AG10803 (cell line): ENCODE measurements around the gene ACO2.
A peak's percentile ranks its signal among the peaks of the same experiment; 100 is the strongest.

ENCODE experiments used
- DNase-seq: peaks from one replicate; pipeline ENCODE4 v3.0.0; 2010; ENCODE audit warnings: low read depth
- H3K4me3 ChIP-seq: 2 replicates; pipeline ENCODE4 v1.5.1; 2011; ENCODE audit warnings: mild to moderate bottlenecking, low read length, control low read depth
- CTCF ChIP-seq: conservative IDR thresholded peaks from 2 replicates; pipeline ENCODE4 v1.5.1; 2011; ENCODE audit warnings: mild to moderate bottlenecking, low read length, control low read depth, inconsistent platforms

Gene ACO2

GRCh38 chr22:41487037-41487935, 18.4 kb downstream of the ACO2 start:
- H3K4me3 ChIP-seq: no peak overlapping the region
- TF ChIP-seq CTCF: no peak
- no peak for DNase-seq

DNA sequence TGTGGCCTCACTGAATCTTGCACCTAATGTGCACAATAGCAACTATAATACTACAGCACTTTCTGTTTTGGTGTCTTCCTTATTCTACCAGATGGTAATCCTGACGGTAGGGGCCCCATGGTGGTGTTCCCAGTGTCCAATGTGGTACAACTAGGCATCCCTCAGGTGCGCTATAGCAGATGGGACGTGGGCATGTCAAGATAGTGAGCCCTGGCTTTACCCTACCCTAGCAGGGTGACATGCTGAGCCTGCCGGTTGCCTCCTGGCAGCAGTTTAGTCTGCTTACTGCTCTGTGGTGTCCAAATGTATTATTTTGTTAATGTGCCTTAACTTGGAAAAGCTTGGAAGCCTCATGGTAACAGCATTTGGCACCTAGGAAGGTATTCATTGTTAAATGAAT, 19.2 kb downstream of the ACO2 start:
- no peak for TF ChIP-seq CTCF
- no peak overlapping the region for H3K4me3 ChIP-seq
- no peak for DNase-seq

DNA sequence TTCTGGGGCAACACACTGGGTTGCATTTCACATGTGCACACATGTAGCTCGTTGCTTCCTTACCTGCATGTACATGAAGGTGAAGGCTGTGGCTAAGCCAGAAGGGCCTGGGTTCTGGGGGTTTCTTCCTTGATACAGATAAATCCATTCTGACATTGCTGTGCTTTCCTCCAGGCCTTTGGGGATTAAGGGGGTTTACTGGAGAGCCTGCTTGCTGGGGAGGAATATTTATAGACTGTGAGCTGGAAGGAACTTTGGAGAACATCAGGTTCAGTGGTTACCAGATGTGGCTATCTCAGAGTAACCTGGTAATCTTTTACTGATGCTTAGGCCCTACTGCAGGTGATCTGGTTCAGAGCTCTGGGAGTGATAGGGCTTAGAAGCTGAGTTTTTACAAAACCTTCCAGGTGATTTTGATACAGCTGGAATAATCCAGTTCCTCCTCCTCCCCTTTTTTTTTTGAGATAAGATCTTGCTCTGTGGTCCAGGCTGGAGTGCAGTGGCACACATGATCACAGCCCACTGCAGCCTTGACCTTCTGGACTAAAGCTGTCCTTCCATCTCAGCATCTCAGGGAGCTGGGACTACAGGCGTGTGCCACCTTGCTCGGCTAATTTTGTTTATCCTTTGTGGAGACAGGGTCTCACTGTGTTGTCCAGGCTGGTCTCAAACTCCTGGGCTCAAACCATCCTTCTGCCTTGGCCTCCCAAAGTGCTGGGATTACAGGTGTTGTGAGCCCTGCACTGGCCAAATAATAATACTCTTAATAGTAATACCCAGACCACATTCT, 19.9 kb downstream of the ACO2 start:
- no peak for TF ChIP-seq CTCF
- no peak overlapping the region for H3K4me3 ChIP-seq
- no peak for DNase-seq

DNA sequence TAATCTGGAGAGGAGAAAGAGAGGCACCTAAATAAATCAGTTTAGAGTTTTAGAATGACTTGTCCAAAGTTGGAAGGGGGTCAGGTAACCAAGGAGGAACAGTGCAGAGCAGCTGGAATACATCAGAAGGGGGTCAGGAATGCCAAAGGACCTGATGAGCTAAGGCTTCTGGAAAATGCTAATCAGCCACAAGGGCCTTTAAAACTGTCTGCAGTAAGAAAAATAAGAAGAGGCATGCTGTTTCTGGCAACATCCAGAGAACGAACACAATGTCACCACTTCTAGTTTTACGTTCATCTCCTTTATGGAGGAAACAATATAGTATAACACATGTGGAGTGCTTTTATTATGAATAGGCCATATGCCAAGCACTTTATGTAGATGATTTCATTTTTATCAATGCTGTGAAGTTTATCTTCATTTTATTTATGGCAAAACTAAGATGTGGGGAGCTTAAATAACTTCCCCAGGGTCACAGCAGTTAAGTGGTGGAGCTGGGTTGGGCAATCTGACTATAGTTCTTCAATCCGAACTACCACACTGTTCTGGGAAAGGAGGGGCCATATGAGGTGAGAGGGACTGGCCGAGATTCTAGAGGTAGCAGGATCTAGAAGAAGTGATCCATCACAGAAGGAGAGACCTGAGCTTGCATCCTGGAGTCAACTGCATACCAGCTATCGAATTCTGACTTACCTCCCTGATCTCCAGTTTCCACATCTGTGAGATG, 22.6 kb downstream of the ACO2 start:
- TF ChIP-seq CTCF: no peak

DNA sequence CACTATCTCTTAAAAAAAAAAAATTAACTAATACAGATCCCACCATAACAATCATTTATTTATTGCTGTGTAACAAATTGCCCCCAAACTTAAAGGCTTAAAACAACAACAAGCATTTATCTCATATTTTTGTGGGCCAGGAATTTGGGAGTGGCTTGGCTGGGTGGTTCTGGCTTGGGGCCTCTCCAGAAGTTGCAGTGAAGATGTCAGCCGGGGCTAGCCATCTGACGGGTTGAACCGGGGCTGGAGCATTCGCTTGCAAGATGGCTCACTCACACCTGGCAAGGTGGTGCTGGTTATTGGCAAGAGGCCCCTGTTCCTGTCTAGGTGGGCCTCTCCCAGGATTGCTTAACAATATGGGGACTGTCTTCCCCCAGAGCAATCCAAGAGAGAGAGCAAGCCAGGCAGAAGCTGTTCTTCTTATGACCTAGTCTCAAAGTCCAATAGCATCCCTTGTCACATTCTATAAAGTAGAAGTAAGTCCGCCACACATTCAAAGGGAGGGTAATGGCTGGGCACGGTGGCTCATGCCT, 29.5 kb downstream of the ACO2 start:
- no peak overlapping the region for H3K4me3 ChIP-seq
- no peak for TF ChIP-seq CTCF
- peak; percentile 16 for DNase-seq

More for the DNA sequence above, 22.6 kb downstream of the ACO2 start:
- DNase-seq: peak; percentile 65
- no peak overlapping the region for H3K4me3 ChIP-seq

GRCh38 chr22:41499624-41500280, 30.8 kb downstream of the ACO2 start:
- no peak for DNase-seq
- TF ChIP-seq CTCF: no peak
- no peak overlapping the region for H3K4me3 ChIP-seq
